HepG2 (cell line): ENCODE data around the gene ELP5. TPM values are rescaled to one million over a fixed set of nuclear protein-coding genes. Genes with fewer than 3 reads are reported as not detected.

ENCODE experiments used
- ELK4 ChIP-seq: sonication (generic); formaldehyde crosslinking; IDR thresholded peaks from 2 replicates; pipeline ENCODE4 v1.9.0; 2021; ENCODE audit warnings: missing genetic modification reagents, borderline replicate concordance
- FOXO4 ChIP-seq: sonication (generic); formaldehyde crosslinking; conservative IDR thresholded peaks from 2 replicates; pipeline ENCODE4 v1.8.1; 2023; ENCODE audit warnings: missing genetic modification reagents
- HES4 ChIP-seq: sonication (generic); formaldehyde crosslinking; IDR thresholded peaks from 2 replicates; pipeline ENCODE4 v1.9.0; 2021; ENCODE audit warnings: mild to moderate bottlenecking, missing genetic modification reagents, borderline replicate concordance
- JDP2 ChIP-seq: sonication (generic); formaldehyde crosslinking; IDR thresholded peaks from 2 replicates; pipeline ENCODE4 v1.8.1; 2022; ENCODE audit warnings: missing genetic modification reagents, borderline replicate concordance
- NR2F1 ChIP-seq, 2 experiments: fragments of 450-650 bp in 1 of 2; formaldehyde crosslinking in 1 of 2; IDR thresholded peaks; 2 replicates each; pipeline versions ENCODE4 v1.5.0 to v1.6.1; 2016 to 2020; ENCODE audit warnings: mild to moderate bottlenecking in 1 of 2, missing compliant biosample characterization in 1 of 2, missing genetic modification reagents in 1 of 2, moderate library complexity in 1 of 2
- PHF20 ChIP-seq: sonication (generic); formaldehyde crosslinking; IDR thresholded peaks from 2 replicates; pipeline ENCODE4 v1.5.0; 2020; ENCODE audit warnings: mild to moderate bottlenecking, missing genetic modification reagents
- PHF8 ChIP-seq: sonication (generic); formaldehyde crosslinking; IDR thresholded peaks from 2 replicates; pipeline ENCODE4 v1.5.0; 2020; ENCODE audit warnings: missing genetic modification reagents
- PREB ChIP-seq: sonication (generic); formaldehyde crosslinking; IDR thresholded peaks from 2 replicates; pipeline ENCODE4 v1.4.0; 2020; ENCODE audit warnings: missing genetic modification reagents
- SNAPC2 ChIP-seq: sonication (generic); formaldehyde crosslinking; IDR thresholded peaks from 2 replicates; pipeline ENCODE4 v1.8.1; 2022; ENCODE audit warnings: mild to moderate bottlenecking, missing genetic modification reagents
- SYNCRIP ChIP-seq: fragments of 200-400 bp; formaldehyde crosslinking; IDR thresholded peaks from 2 replicates; pipeline ENCODE4 v1.6.1; 2018; ENCODE audit warnings: mild to moderate bottlenecking, low read depth, low read length; ENCODE audit not compliant: insufficient read depth
- ZMYM2 ChIP-seq: sonication (generic); formaldehyde crosslinking; IDR thresholded peaks from 2 replicates; pipeline ENCODE4 v1.8.0; 2022; ENCODE audit warnings: mild to moderate bottlenecking, missing genetic modification reagents
- ZNF44 ChIP-seq: sonication (generic); formaldehyde crosslinking; IDR thresholded peaks from 2 replicates; pipeline ENCODE4 v1.5.1; 2020; ENCODE audit warnings: mild to moderate bottlenecking, missing genetic modification reagents
- ZNF513 ChIP-seq: sonication (generic); formaldehyde crosslinking; conservative IDR thresholded peaks from 2 replicates; pipeline ENCODE4 v1.5.0; 2020; ENCODE audit warnings: missing genetic modification reagents
- ZNF562 ChIP-seq: sonication (generic); formaldehyde crosslinking; IDR thresholded peaks from 2 replicates; pipeline ENCODE4 v1.8.0; 2022; ENCODE audit warnings: missing genetic modification reagents, borderline replicate concordance
- ZNF646 ChIP-seq: sonication (generic); formaldehyde crosslinking; IDR thresholded peaks from 2 replicates; pipeline ENCODE4 v1.9.0; 2021; ENCODE audit warnings: mild to moderate bottlenecking, missing genetic modification reagents
- ZNF747 ChIP-seq: sonication (generic); formaldehyde crosslinking; IDR thresholded peaks from 2 replicates; pipeline ENCODE4 v1.8.1; 2023; ENCODE audit warnings: missing genetic modification reagents, mild to moderate bottlenecking, borderline replicate concordance
- polyA plus RNA-seq, 8 experiments: library from polyadenylated mRNA; depleted of rRNA in 3 of 8; stranded (reverse) in 7 of 8; unstranded in 1 of 8; fragments of >200 nt; fragmentation: Illumina TruSeq in 4 of 8; extraction: Trizol in 4 of 8; gene quantifications; 2 replicates each; pipeline versions ENCODE4 v1.2.1 to v1.2.3, GENCODE V29; 2011 to 2016; ENCODE audit warnings: low read depth in 4 of 8, missing spikeins in 1 of 8, mixed read lengths in 1 of 8; ENCODE audit not compliant: insufficient read depth in 1 of 8
- total RNA-seq, 5 experiments: library from RNA; depleted of rRNA; stranded (reverse); fragments of >200 nt; fragmentation: Illumina TruSeq; extraction: Trizol; gene quantifications; 2 replicates each; pipeline ENCODE4 v1.2.3, GENCODE V29; 2016; ENCODE audit warnings: low read depth in 1 of 5

Gene ELP5
- total and polyA plus RNA-seq, 2 of the 13 experiments (the other 11 are each of a cell fraction or from before 2014, with no cell fraction given): 67.6 to 69.8 TPM

GRCh38 chr17:7307686-7308624, 55.9 kb downstream of the ELP5 start (continued):
- TF ChIP-seq ZNF513 (CRISPR knock-in tag) (no peak), ZNF646 (CRISPR knock-in tag) (no peak), PHF8 (CRISPR knock-in tag) (0 out of 2 replicates have a peak, but pooled peaks have one; percentile 56), SYNCRIP (no peak), JDP2 (no peak; the same call in 1 of the 2 replicates), PREB (no peak), FOXO4 (CRISPR knock-in tag) (no peak), ZNF747 (no peak), ZNF562 (CRISPR knock-in tag) (no peak), PHF20 (no peak), HES4 (CRISPR knock-in tag) (no peak), ELK4 (CRISPR knock-in tag) (no peak), NR2F1 (CRISPR knock-in tag; IDR thresholded peaks at IDR 0.05) (no peak), SNAPC2 (CRISPR knock-in tag) (no peak), ZMYM2 (CRISPR knock-in tag) (no peak), ZNF44 (CRISPR knock-in tag) (no peak)
